IPS-18c (cell line): ENCODE results near the gene SSBP3.
A peak's percentile ranks its signal among the peaks of the same experiment; 100 is the strongest.

ENCODE experiments used
- H3K4me3 ChIP-seq: 2 replicates; pipeline ENCODE4 v1.7.0; 2013; ENCODE audit warnings: low read depth, mild to moderate bottlenecking, low read length, moderate library complexity; ENCODE audit not compliant: insufficient read depth
- H3K9me3 ChIP-seq: one replicate; pipeline ENCODE4 v1.6.1; 2013; ENCODE audit warnings: mild to moderate bottlenecking, low read length, moderate library complexity; ENCODE audit not compliant: control insufficient read depth, insufficient read depth

SSBP3 gene

DNA sequence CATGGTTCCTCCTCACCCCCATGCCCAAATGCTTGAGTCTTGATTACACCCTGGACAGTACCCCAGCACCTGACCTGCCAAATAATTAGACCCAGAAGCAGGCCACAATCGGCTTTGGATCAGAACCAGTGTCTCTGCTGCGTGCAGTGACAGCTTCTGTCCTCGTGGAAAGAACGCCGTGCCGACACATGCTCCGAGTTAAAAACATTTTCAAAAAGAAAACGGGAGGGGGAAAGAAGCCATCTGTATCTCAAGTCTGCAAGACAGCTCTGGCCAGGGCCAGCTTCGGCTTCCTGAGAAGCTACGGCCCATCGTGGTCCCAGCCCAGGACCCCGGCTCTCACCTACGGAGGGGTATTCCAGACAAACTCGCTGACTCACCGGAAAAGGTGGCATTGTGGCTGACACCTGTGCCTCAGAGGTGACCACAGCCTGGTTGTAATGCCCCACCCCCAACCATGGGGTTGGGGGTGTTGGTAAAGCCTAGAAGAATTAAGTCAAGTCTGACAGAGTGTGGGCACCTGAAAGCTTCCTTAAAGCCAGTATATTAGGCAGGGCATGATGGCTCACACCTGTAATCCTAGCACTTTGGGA is 25.8 kb downstream of the SSBP3 start:
- no peaks in the 10 kb centered on the region for H3K9me3 ChIP-seq

DNA sequence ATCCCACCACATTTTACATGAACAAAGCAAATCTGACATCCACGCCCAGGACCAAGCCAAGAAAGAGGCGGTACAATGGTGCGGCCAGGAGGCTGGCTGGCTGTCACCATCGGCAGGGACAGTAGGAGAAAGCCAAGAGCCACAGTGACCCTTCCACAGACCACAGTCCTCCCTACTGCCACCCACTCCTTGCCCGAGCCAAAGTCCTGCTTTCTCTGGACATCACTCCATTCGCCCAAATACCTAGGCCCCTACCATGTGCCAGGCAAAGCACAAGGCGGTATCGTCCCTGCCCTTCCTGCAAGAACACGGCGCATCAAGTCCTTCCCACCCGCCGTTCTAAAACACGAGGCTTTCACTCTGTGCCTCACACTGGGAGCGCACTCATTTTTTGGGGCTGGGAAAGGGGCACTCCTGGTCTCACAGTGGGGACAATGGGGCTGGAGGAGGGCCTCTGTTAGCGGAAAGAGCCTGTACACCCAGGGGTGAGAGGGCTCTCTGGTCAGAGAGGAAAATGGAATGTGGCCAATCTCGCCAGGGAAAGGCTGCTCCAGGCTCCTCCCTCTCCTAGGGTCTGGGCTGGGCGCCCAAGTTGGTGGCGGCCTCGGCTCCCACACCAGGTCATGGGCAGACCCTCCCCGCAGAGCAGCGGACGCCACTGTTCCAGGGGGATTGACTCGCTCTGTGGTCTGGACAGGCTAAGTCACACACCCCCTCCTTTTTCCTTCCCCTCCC is 26.5 kb downstream of the SSBP3 start:
- Histone ChIP-seq H3K9me3 (no peaks in the 10 kb centered on the region), H3K4me3 (no peak overlapping the region)

More for the DNA sequence above, 25.8 kb downstream of the SSBP3 start:
- H3K4me3 ChIP-seq: no peak overlapping the region

DNA sequence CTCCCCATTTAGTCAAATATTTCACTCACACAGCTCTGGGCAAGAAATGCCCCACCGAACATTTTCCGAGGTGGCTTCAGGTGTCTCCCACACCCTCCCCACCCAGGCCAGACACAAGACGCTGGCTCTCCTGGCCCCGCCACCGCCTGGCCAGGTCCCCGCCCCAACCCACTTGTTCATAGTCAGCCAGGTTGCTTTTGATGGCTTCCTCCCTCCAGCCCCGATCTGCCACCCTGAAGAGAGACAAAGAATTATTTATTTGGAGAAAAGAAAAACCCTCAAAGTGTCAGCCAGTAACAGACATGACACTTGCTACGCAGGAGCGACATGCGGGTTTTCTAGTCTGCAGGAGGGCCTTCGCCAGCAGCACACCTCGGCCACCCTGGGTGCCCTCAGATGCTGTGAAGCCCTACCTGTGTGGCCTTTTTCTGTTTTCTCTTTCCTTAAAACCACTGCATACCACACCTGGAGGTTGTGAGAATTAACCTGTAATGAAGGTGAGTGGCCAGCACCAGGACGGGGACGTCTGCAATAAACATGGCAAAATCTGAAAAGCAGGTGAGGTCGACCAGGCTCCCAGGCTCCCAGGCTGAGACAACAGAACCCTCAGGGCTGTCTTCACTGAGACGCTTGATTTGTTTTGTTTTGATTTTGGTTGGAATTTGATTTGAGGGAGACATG is 27.2 kb downstream of the SSBP3 start:
- Histone ChIP-seq H3K9me3 (no peaks in the 10 kb centered on the region), H3K4me3 (0 out of 2 replicates have a peak overlapping the region, but pooled peaks have one; percentile 9)

DNA sequence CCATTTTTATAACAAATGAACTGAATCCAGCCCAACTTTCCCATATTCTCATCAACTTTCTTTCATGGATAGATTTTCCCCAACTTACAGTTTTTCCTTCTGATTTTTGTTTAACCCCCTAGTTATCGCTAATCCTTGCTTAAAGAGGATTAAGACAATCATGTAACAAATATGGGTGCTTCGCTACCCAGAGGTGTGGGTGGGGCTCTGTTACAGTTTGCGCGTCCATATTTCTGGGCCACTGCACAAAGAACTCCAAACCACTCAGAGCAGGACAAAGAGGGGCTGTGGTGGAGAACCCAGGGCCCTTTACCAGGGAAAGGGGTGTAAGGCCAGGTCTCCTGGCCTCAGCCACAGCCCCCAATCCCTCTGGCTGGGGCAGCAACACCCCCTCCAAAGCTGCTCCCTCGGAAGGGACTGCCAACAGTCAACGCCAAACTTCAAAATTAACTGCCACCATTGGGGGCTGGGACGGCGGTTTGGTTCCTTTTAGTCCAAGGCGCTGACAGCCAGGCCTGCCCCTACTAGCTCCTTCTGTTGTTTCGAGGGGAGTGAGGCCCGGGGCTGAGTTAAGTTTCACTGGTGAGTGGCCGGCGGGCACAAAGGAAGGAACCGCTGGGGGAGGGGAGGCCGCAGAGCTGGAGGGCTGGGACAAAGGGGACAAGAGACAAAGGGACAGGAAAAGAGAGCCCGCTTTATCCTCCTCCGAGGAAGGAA is 27.9 kb downstream of the SSBP3 start:
- Histone ChIP-seq H3K4me3 (0 out of 2 replicates have a peak overlapping the region, but pooled peaks have one; percentile 9), H3K9me3 (no peaks in the 10 kb centered on the region)

DNA sequence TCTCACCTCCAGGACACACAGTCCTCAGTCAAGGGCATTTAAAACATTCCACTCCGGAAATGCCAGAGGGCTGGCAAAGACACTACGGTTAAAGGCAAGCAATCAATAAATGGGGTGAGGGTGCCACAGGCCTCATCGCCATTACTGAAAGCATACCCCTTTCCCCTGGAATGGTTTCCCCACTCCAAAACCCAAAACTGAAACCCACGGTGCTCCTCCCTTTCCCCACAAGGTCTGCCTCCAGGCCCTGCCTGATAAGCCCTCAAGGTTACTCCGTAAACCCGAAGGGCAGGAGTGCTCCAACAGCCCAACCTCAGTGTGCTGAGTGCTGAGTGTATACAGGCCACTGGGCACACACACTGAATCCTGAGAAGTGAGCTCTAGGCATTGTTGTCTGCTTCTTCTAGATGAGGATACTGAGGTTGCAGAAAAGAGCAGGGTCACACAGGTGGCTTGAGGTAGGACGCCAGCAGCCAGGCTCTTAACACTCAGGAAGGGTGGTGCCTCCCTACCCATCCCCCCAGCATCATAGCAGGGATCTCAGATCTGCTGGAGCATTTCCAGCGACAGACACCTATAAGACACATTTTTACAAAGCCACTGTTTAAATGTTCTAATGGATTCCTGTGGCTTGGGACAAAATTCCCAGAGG is 29.0 kb downstream of the SSBP3 start:
- H3K9me3 ChIP-seq: no peaks in the 10 kb centered on the region
- H3K4me3 ChIP-seq: no peak overlapping the region

DNA sequence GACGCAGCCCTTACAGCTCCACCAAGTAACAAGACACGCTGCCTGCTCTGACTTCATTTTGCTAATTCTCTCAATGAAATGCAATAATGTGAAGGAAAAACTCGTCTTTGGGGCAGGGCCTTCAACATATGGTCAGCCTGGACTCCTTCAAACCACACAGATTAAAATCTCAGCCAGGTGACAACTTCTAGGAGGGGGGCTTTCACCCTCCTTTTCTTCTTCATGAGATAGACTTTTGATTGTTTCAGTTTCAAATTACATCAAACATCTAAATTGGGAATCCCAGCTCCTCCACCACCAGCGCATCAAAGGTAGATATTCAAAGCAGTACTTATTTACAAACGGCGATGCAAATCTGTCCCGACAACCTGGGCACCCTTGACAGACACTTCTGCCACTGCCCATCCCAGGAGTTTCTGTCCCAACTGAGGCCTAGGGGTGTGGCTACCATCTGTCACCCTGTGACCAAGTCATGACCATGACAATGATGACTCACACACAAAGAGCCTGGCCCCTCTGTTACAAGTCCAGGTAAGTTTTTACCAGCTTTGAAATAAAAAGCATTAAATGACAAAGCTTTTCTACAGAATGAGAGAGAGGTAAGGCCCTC is 29.7 kb downstream of the SSBP3 start:
- Histone ChIP-seq H3K9me3 (no peaks in the 10 kb centered on the region), H3K4me3 (no peak overlapping the region)

DNA sequence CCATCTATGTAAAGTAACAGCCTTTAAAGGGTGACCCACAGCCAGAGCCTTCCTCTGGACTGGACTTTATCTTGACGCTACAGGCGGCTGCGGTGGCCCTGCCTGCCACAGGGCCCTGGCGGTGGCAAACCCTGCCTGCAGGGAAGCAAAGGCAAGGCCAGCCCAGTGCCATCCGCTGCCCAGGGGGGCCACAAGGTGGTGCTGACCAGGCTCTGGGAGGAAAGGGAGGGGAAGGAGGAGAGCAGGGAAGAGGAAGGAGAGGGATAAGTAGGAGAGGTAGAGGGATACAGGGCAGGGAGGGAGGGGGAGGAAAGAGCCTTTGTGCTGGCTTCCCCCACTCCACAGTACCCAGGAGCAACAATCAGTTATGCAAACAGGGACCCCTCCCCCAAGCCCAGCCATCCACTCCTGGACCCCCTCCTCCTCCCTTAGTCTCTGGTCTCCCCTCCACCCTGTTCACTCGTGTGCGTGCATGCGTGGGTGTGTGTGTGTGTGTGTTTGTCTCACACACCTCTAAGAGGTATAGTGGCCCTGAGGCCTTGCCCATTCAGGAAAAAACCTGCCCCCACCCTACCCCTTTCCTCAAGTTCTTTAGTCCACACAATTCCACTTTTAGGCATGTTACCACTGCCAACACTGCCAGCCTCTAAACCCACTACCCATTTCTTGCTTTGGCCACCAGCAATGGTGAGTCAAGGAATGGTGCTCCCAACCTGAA is 30.3 kb downstream of the SSBP3 start:
- Histone ChIP-seq H3K9me3 (no peaks in the 10 kb centered on the region), H3K4me3 (0 out of 2 replicates have a peak overlapping the region, but pooled peaks have one; percentile 15)

DNA sequence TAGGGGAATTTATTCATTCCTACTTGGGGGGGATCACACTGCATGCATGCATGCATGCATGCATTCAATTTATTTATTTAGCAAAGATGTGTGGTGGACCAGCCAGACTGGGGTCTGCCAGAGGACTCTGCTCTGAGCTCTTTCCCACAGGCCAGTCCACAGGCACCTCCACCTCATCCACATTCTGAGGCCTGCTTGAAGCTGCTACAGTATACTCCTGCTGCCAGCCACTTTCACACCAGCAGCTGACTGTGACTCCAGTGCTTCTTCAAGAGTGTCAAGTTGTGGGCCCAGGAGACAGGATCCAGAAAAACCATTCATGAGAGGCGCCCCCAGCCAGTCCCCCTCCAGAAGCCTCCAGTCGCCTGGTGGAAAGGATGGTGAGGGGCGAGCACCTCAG is 30.9 kb downstream of the SSBP3 start:
- H3K4me3 ChIP-seq: 0 out of 2 replicates have a peak overlapping the region, but pooled peaks have one; percentile 15
- H3K9me3 ChIP-seq: no peaks in the 10 kb centered on the region

DNA sequence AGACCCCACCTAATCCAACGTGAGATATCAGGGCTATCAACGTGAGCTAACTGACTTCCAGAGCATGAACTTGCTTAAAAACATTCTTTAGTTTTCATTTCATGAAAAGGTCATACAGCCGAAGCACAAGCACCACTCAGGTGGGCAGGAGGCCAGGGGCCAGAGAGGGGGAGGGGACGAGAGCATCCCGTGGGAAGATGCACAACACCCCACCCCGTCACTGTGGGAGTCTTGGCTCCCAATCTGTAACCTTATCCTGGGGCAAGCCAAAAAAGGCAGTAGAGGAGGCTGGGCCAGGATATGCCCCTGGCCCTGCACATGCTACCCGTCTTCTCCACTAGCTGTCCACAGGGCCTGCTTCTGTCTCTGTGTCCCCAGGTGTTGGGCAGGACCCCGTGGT is 31.4 kb downstream of the SSBP3 start:
- no peak overlapping the region for H3K4me3 ChIP-seq
- H3K9me3 ChIP-seq: no peaks in the 10 kb centered on the region

DNA sequence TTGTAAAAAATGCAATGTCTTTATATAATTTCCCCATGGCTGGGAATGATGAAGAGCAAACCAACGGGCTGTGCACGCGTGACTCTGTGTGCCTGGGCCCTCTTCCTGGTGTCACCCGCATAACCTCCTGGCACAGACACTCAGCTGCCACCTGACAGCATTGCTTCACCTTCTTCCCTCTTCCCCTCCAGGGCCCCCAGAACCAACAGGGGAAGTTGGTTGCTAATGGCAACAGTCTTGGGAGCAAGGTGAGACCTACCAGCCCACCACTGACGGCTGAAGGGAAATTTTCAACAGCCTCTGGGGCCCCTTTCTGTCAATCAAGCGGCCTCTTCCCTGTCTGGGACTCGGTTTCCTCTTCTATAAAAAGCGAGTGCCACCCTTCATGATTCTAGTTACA is 33.2 kb downstream of the SSBP3 start:
- Histone ChIP-seq H3K9me3 (no peaks in the 10 kb centered on the region), H3K4me3 (no peak overlapping the region)

DNA sequence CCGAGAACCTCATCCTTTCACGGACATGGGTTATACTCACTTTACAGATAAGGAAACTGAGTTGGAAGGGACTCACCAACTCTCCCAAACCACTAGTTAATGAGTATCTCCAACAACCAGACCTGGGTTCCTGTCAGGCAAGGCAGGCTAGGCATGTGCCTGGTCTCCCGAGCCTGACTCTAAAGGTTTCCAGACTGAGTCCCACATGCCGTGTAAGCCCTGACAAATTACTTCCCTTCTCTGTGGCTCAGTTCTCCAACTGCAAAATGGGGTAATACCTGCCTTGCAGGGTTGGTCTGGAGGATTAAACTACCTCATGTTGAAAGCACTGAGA is 34.3 kb downstream of the SSBP3 start:
- no peaks in the 10 kb centered on the region for H3K9me3 ChIP-seq
- H3K4me3 ChIP-seq: no peak overlapping the region

DNA sequence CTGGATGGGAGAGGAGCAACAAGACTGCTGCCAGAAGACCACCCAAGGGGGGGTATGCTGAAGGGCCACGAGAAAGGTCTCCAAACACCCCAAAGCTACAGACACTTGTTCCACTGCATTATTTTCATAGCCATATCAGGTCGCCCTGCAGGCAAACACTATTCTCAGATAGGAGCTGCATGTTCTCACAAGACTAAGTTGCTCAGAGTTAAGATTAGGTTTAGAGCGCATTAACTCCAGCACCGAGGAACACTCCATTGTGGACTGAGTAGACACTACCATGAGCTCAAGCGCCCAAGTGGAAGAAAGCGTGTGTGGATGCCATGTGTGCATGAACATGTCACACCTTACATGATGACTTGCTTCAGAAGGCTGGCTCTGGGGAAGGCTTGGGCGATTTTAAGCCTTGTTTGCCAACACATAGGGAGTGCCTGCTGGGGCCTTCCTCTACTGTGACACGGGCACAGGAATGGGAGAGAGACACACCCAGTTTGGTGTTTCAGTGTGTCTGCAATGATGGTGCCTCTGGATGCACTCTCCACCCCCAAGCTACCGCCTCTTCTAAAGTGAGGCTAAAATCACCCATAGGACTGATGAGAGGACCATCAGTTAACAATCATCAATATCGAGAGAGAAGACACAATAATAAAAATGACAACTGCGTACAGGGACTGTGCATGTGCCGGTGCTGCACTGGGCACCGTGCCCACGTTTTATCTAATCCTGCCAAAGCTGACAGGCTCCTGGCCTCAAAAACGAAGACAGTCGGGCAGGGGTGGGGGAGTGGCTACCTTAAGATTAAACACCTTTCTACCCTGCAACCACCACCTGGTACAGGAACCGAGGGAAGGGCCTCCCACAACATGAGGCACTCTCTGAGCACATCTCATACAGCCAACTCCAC is 34.9 kb downstream of the SSBP3 start:
- H3K9me3 ChIP-seq: no peaks in the 10 kb centered on the region
- no peak overlapping the region for H3K4me3 ChIP-seq

DNA sequence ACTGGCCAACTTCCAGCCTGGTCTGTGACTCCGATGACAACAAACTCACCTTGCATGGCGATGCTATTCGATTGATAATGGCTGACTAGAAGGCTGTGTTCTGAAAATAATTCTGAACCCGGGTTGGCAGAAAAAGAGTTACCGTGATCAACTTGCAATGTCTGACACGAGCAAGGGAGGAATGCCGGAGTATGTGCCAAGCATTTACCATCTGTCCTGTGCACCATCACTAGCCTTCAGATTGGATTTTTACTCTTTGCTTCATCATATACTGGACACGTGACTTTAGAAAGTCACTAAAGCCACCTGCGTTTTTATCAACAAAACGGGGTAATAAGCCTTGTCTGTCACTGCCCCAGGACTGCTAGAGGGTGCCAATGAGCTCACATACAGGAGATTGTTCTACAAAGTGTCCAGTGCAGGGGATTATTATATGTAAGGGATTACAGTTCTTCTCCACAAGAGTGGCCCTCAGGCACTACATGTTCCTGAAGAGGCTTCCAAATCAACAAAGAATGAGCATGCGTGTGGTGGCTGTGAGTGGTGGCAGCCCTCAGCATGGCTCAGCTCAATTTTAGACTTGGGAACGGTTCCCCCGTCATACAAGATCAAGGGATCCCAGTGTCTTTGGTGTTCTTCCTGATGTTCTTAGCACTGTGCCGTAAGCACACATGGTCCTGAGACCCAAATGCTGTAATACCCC is 35.8 kb downstream of the SSBP3 start:
- Histone ChIP-seq H3K9me3 (no peaks in the 10 kb centered on the region), H3K4me3 (no peak overlapping the region)

DNA sequence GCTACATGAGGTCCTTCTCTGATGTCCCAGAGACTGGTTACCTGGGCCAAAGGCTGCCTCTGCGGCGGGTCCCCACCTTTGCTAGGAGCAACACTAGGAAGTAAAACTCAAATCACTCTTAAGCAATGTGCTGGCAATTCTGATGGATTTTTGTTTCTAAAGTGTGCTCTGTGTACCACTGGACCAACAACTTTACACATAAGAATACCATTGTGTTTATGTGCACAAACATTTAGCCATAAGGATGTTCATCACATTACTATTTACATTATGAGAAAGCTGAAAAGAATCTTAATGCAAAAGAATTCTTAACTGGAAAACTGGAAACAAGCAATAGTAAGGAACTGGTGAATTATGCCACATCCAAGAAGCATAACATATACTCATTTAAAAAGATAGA is 38.6 kb downstream of the SSBP3 start:
- H3K4me3 ChIP-seq: no peak overlapping the region

DNA sequence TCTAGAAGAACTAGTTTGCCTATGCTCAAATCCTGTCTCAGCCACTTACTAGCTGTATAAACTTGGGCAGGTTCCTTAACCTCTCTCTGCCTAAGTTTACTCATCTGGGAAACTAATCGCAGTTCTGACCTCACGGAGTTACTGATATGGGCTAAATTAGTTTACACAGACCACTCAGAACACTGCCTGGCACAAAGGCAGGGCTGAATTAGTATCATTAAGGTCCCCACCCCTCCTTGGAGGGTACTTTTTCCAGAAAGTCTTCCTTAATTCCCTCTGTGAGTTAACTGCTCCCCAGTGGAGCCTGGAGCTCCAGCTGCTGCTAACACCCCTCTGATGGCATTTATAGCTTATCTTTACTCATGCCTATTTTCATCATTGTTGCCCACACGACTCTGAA is 40.3 kb downstream of the SSBP3 start:
- no peaks in the 10 kb centered on the region for H3K9me3 ChIP-seq

More for the DNA sequence above, 38.6 kb downstream of the SSBP3 start:
- H3K9me3 ChIP-seq: no peaks in the 10 kb centered on the region

More for the DNA sequence above, 40.3 kb downstream of the SSBP3 start:
- H3K4me3 ChIP-seq: no peak overlapping the region
